GM19324 (cell line): ENCODE measurements around the gene BIRC5.

Source experiments
- ATAC-seq: cut with Tn5 transposase; IDR thresholded peaks from one replicate; pipeline ENCODE4 v1.9.1; 2021; ENCODE audit warnings: mild to moderate bottlenecking, moderate library complexity; ENCODE audit not compliant: unreplicated experiment, low FRiP score

The BIRC5 gene

DNA sequence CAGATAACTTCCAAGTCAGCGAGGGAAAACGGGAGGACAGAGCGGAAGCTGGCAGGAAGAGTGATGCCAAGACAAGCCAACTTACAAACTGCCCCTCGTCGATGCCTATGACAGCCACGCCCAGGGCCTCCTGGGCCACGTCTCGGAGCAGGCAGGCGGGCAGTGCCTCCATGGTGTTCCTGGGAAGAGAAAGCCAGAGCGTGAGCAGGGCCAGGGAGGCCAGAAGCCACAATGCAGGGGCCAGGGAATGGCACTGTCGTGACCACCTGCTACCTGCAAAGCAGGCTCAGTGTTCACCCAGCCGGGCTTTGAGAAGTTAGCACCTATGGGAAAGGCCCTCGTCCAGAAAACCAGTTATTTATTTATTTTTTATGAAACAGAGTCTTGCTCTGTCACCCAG, 31.5 kb upstream of the BIRC5 start:
- no peak for ATAC-seq

DNA sequence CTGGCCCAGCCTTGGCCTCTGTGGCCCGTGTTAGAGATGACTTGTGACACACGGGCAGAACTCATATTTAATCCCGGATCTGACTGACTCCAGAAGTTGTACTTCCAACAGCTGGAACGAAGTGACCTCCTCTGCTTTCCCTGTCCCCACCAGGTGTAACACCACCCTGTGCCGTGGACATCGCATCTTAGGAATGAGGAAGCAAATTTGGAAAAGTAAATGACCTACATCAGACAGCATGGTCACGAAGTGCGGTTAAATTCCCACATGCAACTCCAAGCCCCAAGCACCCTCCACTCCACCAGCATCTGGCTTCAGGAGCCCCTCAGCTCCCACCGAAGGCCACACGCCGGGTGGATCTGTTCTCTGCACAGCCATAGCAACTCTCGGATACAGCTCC, 30.1 kb upstream of the BIRC5 start:
- no peak for ATAC-seq

GRCh38 chr17:78184351-78184750, 29.7 kb upstream of the BIRC5 start:
- ATAC-seq = no peak

- ATAC-seq = no peak
These were observed 29.2 kb upstream of the BIRC5 start for GRCh38 chr17:78184868-78185267.

DNA sequence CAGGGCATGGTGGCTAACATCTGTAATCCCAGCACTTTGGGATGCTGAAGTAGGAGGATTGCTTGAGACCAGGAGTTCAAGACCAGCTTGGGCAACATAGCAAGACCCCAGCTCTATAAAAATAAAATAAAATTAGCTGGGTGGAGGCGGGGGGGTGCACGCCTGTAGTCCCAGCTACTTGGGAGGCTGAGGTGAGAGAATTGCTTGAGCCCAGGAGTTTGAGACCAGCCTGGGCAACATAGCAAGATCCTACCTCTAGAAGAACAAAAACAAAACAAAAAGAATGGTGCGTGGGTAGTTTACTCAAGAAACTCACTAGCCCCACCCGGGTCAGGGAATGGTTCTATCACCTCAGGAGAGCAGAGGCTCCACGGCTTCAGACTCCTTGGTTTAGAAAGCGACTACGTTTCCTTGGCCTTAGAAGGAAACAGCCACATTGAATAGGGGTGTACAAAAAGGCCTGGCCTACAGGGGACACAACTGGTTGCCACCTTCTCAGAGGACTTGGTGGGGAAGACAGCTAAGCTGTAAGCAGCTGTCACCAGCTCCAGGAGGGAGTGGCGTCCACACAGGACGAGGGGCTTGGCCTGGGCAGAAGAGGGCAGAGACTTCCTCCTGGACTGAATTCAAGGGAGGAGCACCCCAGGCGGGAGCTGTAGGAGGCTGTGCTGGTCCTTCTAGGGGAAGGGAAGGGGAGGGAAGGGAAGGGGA, 27.9 kb upstream of the BIRC5 start:
- no peak for ATAC-seq

DNA sequence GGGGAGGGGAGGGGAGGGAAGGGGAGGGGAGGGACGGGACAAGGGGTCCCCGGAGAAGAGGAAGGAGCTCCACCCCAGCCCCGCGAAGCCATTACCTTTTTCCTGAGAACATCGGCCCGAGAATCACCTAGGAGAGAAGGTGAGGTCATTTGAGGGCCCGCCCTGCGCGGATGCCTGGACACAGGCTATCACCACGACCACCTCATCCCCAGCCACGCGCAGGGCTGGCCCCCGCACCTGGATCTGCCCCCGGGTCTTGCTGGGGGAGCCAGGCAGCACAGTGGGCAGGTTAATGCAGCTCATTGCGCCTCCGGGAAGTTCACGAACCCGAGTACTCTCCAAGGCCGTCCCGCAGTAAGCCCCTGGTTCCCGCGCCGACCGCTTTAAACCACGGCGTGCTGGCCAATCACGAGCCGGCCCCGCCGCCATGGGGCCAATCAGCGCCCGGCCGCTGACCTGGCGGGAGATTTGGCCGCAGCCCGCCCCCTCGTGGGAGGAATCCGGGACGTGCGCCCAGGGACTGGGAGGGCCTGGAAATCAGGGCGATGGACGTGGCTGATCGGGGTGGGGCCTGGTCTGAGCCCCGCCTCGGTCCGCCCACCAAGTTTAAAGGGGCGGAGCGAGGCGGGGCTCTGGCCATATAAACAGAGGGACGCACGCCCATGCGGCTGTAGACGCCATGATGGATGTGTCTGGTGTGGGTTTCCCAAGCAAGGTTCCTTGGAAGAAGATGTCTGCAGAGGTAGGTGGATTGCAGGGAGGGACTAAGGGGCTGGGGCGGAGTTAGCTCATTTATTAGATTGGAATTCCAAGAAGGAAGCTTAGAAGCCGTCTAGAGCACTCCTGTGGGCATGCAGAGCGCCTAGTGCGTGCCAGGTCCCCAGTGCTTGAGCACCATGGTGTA, 27.1 kb upstream of the BIRC5 start, which contains the start of the genes AFMID and TK1:
AFMID (plus strand) TSS at position 671 of the 904 bp plus-strand sequence; CDS start at position 680, 9 bp downstream.
TK1 (minus strand) TSS at position 361 of the 904 bp plus-strand sequence; CDS start at position 303, 58 bp downstream.
- peak; percentile 89 for ATAC-seq

- no peak for ATAC-seq
These were observed 17.3 kb upstream of the BIRC5 start for GRCh38 chr17:78196716-78197115.

- ATAC-seq = no peak
These were observed 16.8 kb upstream of the BIRC5 start for GRCh38 chr17:78197147-78197832.

GRCh38 chr17:78200451-78200850, 13.6 kb upstream of the BIRC5 start:
- ATAC-seq = no peak

DNA sequence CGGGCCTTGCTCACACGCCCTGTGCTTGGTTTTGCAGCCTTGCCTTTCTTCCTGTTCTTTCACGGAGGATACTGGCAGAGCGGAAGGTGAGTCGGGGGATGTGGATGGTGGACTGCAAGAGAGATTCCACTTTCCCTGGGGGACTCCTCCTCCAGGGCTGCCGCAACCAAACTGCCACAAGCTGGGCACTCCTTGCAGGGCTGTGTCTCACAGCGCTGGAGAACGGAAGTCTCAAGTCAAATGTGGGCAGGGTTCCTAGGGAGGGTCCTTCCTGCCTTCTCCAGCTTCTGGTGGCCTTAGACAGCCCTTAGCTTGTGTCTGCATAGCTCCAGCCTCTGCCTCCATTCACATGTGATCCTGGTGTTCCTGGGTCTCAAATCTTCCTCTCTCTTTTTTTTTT, 11.4 kb upstream of the BIRC5 start:
- no peak for ATAC-seq

DNA sequence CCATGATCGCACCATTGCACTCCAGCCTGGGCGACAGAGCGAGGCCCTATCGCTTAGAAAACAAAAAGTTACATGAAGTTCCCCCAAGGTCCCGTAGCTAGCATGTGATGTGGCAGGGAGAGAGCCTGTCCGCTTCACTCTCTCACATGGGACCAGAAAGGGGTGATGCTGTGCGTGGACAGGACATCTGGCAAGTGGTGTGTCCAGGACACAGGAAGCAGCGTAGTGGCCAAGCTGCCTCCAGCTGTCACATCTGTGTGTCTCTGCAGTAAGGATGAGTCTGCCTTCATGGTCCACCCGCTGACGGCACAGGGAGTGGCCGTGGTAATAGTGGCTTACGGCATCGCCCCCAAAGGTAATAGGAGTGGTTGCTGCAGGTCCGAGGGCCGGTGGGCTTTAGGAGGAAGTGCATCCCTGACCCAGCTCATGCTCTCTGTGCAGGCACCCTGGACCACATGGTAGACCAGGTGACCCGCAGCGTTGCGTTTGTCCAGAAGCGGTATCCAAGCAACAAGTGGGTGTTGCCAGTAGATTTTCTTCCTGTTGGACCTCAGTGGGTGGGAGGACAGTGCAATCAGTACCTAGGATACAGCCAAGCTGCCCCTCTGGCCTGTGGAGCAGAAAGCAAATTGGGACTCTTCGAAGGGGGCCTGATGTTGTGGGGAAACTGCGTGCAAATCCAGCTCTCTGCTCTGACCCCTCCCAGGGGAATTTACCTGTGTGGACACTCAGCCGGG, 9.5 kb upstream of the BIRC5 start:
- no peak for ATAC-seq

DNA sequence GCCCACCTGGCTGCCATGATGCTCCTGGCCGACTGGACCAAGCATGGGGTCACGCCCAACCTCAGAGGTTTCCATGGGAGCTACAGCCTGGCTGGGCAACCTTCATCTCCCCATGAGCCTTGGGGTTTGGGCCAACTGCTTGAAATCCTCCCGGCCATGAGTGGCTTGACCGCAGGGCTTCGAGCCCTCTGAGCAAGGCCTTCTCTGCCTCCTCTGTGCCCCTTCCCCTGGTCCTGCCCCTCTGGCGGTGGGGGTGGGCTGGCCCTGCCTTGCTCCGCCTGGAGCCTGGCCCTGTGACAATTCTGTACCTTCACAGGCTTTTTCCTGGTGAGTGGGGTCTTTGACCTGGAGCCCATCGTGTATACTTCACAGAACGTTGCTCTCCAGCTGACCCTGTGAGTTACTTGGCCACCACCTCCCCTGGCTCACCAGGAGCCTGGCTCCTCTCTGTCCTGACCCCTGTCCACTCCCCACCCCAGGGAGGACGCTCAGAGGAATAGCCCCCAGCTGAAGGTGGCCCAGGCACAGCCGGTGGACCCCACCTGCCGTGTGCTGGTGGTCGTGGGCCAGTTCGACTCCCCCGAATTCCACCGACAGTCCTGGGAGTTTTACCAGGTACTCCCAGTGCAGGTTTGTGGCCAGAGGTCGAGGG, 8.8 kb upstream of the BIRC5 start:
- no peak for ATAC-seq

DNA sequence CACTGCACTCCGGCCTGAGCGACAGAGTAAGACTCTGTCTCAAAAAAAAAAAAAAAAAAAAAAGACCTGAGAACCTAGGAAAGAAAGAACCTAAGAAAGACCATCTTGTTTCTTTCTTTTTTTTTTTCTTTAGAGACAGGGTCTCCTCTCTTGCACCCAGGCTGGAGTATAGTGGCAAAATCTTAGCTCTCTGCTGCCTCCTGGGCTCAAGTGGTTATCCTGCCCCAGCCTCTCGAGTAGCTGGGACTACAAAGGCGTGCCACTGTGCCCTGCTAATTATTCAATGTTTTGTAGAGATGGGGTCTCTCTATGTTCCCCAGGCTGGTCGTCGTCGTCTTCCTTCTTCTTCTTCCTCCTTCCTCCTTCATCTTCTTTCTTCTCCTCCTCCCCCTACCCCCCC, 7.8 kb upstream of the BIRC5 start:
- no peak for ATAC-seq

DNA sequence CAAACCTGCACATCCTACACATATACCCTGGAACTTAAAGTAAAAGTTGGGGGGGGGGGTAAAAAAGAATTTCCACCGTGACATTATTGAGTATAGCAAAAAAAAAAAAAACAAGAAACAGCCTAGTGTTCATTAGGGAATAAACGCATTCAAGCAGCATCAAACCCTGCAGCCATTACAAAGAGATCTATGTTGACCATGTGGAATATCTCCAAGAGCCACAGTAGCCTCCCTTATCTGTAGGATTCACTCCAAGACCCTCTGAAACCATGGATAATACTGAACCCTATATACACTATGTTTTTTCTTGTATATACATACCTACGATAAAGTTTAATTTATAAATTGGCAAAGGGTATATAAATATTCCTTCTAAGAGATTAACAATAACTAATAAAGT, 5.6 kb upstream of the BIRC5 start:
- ATAC-seq = no peak

- ATAC-seq = no peak
These were observed 3.9 kb upstream of the BIRC5 start for GRCh38 chr17:78210111-78210510.

DNA sequence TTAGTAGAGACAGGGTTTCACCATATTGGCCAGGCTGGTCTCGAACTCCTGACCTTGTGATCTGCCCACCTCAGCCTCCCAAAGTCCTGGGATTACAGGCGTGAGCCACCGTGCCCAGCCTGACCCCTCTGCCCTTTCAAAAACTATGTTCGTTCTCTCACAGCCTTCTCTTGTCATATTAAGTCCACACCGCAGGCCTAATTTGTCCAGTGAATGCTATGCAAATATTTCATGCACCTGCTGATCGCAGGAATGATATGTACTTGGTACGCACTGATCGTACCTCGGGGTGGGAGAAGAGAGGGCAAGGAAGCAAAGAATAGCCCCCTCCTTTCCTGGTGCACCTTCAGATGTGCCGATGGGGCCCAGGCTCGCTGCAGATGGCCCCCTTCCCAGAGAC, 3.0 kb upstream of the BIRC5 start:
- ATAC-seq = no peak

DNA sequence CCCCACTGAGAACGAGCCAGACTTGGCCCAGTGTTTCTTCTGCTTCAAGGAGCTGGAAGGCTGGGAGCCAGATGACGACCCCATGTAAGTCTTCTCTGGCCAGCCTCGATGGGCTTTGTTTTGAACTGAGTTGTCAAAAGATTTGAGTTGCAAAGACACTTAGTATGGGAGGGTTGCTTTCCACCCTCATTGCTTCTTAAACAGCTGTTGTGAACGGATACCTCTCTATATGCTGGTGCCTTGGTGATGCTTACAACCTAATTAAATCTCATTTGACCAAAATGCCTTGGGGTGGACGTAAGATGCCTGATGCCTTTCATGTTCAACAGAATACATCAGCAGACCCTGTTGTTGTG, 631 bp downstream of the BIRC5 start:
- no peak for ATAC-seq

DNA sequence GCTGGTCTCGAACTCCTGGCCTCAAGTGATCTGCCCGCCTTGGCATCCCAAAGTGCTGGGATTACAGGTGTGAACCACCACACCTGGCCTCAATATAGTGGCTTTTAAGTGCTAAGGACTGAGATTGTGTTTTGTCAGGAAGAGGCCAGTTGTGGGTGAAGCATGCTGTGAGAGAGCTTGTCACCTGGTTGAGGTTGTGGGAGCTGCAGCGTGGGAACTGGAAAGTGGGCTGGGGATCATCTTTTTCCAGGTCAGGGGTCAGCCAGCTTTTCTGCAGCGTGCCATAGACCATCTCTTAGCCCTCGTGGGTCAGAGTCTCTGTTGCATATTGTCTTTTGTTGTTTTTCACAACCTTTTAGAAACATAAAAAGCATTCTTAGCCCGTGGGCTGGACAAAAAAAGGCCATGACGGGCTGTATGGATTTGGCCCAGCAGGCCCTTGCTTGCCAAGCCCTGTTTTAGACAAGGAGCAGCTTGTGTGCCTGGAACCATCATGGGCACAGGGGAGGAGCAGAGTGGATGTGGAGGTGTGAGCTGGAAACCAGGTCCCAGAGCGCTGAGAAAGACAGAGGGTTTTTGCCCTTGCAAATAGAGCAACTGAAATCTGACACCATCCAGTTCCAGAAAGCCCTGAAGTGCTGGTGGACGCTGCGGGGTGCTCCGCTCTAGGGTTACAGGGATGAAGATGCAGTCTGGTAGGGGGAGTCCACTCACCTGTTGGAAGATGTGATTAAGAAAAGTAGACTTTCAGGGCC, 5.5 kb downstream of the BIRC5 start:
- no peak for ATAC-seq

DNA sequence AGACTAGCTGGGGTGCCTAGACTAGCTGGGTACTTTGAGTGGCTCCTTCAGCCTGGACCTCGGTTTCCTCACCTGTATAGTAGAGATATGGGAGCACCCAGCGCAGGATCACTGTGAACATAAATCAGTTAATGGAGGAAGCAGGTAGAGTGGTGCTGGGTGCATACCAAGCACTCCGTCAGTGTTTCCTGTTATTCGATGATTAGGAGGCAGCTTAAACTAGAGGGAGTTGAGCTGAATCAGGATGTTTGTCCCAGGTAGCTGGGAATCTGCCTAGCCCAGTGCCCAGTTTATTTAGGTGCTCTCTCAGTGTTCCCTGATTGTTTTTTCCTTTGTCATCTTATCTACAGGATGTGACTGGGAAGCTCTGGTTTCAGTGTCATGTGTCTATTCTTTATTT, 9.0 kb downstream of the BIRC5 start:
- ATAC-seq = no peak
